Neural progenitor cell (in vitro differentiated cells): ENCODE data around the gene PRKCH. TPM values are rescaled to one million over a fixed set of nuclear protein-coding genes. Genes with fewer than 3 reads are reported as not detected.

Experiments
- DNase-seq: peaks from one replicate; pipeline ENCODE4 v3.0.0-alpha.2; 2016; ENCODE audit warnings: low spot score
- H2AFZ ChIP-seq: fragments of 200-600 bp; sonication (generic); replicated peaks from 2 replicates; pipeline ENCODE4 v1.6.1; 2016; ENCODE audit warnings: antibody characterized with exemption
- H3F3A ChIP-seq: fragments of 200-600 bp; sonication (generic); 2 replicates; pipeline ENCODE4 v1.6.1; 2016; ENCODE audit warnings: antibody characterized with exemption, low read depth
- H3K27ac ChIP-seq: fragments of 200-600 bp; sonication (generic); 2 replicates; pipeline ENCODE4 v1.5.1; 2016; ENCODE audit warnings: mild to moderate bottlenecking
- H3K27me3 ChIP-seq: fragments of 200-600 bp; sonication (generic); 2 replicates; pipeline ENCODE4 v1.6.1; 2016; ENCODE audit warnings: mild to moderate bottlenecking, moderate library complexity
- H3K36me3 ChIP-seq: fragments of 200-600 bp; sonication (generic); 2 replicates; pipeline ENCODE4 v1.5.1; 2016
- H3K4me1 ChIP-seq: fragments of 200-600 bp; sonication (generic); 2 replicates; pipeline ENCODE4 v1.6.1; 2016; ENCODE audit warnings: mixed run types
- H3K4me2 ChIP-seq: fragments of 200-600 bp; sonication (generic); 2 replicates; pipeline ENCODE4 v1.6.1; 2016
- H3K4me3 ChIP-seq: fragments of 200-600 bp; sonication (generic); 2 replicates; pipeline ENCODE4 v1.5.1; 2016
- H3K79me2 ChIP-seq: fragments of 200-600 bp; sonication (generic); 2 replicates; pipeline ENCODE4 v1.6.1; 2016; ENCODE audit warnings: low read depth
- H3K9ac ChIP-seq: fragments of 200-600 bp; sonication (generic); 2 replicates; pipeline ENCODE4 v1.6.1; 2016
- H3K9me3 ChIP-seq: fragments of 200-600 bp; sonication (generic); 2 replicates; pipeline ENCODE4 v1.5.1; 2016; ENCODE audit warnings: low read depth
- H4K20me1 ChIP-seq: fragments of 200-600 bp; sonication (generic); 2 replicates; pipeline ENCODE4 v1.6.1; 2016; ENCODE audit warnings: low read depth
- H3K27ac Mint-ChIP-seq: 3 replicates; pipeline ENCODE4 v1.8.0; 2021; ENCODE audit warnings: mixed read lengths
- H3K27me3 Mint-ChIP-seq: 2 replicates; pipeline ENCODE4 v1.8.0; 2022; ENCODE audit warnings: low read depth, mild to moderate bottlenecking, inconsistent platforms, moderate library complexity, mixed read lengths; ENCODE audit not compliant: insufficient read depth
- H3K36me3 Mint-ChIP-seq: 3 replicates; pipeline ENCODE4 v1.8.0; 2021; ENCODE audit warnings: mixed read lengths
- H3K4me1 Mint-ChIP-seq: 3 replicates; pipeline ENCODE4 v1.8.0; 2021; ENCODE audit warnings: mixed read lengths
- H3K4me3 Mint-ChIP-seq: 3 replicates; pipeline ENCODE4 v1.8.0; 2021; ENCODE audit warnings: mild to moderate bottlenecking, moderate library complexity, mixed read lengths
- H3K9me3 Mint-ChIP-seq: 3 replicates; pipeline ENCODE4 v1.8.0; 2020; ENCODE audit warnings: mixed read lengths
- EZH2 ChIP-seq: fragments of 200-600 bp; sonication (generic); IDR thresholded peaks from 2 replicates; pipeline ENCODE4 v1.6.1; 2017; ENCODE audit warnings: antibody characterized with exemption, mild to moderate bottlenecking, moderate library complexity
- EZH2phosphoT487 ChIP-seq: fragments of 200-600 bp; sonication (generic); IDR thresholded peaks from 2 replicates; pipeline ENCODE4 v1.6.1; 2017; ENCODE audit warnings: antibody characterized with exemption
- total RNA-seq: library from RNA; depleted of rRNA; stranded (reverse); fragments of >200 nt; gene quantifications from 2 replicates; pipeline ENCODE4 v1.2.3, GENCODE V29; 2015; ENCODE audit warnings: low replicate concordance
- TF ChIP-seq, protein P1 (sequence below): fragments of 200-600 bp; sonication (generic); IDR thresholded peaks from 2 replicates; pipeline ENCODE4 v1.5.1; 2017; ENCODE audit warnings: antibody characterized with exemption, mild to moderate bottlenecking

The PRKCH gene
- total RNA-seq, 1 donor from 2014 or later = 1.3 TPM

DNA sequence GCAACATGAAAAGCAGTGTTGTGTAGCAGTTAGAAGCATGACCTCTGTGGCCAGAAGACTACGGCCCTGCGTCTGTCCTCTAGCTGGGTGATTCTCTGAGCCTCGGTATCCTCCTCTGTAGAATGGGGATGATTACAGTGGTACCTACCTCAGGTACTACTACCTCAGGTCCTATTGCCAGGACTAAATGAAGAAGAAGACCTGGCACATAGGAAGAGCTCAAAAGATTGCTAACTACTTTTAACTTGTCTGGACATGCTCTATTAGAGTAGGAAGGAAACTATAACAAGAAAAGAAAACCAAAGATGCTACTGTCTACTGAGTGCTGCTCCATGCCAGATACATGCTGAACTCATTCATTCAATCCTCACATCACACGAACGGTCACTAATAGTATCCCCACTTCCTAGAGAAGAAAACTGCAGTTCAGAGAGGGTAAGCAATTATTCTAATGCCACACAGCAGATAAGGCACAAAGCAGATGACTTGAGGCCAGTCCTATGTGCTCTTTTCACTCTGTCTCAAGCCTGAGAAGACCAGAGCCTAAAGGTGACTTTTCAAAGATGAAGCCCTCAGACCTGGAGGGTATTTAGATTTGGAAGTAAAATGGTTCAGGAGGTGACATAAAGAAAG is 265.8 kb downstream of the PRKCH start:
- Histone ChIP-seq H2AFZ (no peak overlapping the region), H3K4me2 (no peak overlapping the region), H3K9ac (no peak overlapping the region), H3K79me2 (no peaks in the 10 kb centered on the region), H3F3A (peaks cover 12% of the 10 kb centered on the region), H4K20me1 (no peaks in the 10 kb centered on the region), H3K36me3 (no peaks in the 10 kb centered on the region), H3K27ac (no peak overlapping the region), H3K4me1 (peaks cover 21% of the 10 kb centered on the region), H3K4me3 (no peak overlapping the region), H3K9me3 (no peaks in the 10 kb centered on the region), H3K27me3 (no peaks in the 10 kb centered on the region)
- Mint-ChIP-seq H3K36me3 (no peaks in the 10 kb centered on the region), H3K4me3 (no peak overlapping the region), H3K9me3 (peaks cover under 1% of the 10 kb centered on the region), H3K27me3 (peaks cover 9% of the 10 kb centered on the region), H3K27ac (no peak overlapping the region), H3K4me1 (peaks cover 25% of the 10 kb centered on the region)
- TF ChIP-seq, protein P1, sequence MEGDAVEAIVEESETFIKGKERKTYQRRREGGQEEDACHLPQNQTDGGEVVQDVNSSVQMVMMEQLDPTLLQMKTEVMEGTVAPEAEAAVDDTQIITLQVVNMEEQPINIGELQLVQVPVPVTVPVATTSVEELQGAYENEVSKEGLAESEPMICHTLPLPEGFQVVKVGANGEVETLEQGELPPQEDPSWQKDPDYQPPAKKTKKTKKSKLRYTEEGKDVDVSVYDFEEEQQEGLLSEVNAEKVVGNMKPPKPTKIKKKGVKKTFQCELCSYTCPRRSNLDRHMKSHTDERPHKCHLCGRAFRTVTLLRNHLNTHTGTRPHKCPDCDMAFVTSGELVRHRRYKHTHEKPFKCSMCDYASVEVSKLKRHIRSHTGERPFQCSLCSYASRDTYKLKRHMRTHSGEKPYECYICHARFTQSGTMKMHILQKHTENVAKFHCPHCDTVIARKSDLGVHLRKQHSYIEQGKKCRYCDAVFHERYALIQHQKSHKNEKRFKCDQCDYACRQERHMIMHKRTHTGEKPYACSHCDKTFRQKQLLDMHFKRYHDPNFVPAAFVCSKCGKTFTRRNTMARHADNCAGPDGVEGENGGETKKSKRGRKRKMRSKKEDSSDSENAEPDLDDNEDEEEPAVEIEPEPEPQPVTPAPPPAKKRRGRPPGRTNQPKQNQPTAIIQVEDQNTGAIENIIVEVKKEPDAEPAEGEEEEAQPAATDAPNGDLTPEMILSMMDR = no peak
- TF ChIP-seq EZH2phosphoT487 = no peak
- TF ChIP-seq EZH2 = no peak
- DNase-seq = no peak

DNA sequence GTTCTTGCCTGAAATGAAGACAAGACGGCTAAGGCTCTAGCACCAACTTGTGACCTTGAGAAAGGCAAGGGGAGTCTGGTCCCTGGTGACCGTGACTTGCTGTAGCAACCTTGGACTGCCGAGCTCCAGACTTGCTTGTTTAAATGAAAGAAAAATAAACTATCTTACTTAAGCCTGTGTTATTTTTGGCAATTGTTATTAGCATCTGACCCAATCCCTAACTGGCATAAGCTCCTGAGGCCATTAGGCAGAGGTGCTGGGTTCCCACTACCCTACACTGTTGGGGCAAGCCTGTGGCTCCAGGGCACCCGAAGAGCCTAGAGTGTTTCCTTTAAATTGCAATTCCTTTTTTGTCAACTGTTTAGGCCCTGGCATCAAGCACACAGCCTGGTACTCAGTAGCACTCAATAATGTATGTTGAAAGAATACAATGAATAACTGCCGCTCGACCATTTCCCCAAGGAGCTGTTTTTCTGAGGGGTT is 267.1 kb downstream of the PRKCH start:
- TF ChIP-seq, protein P1 = no peak
- TF ChIP-seq EZH2phosphoT487 = no peak
- no peak for TF ChIP-seq EZH2
- peaks cover 5% of the 10 kb centered on the region for H3K9me3 Mint-ChIP-seq
- Histone ChIP-seq H3K27me3 (no peaks in the 10 kb centered on the region), H3K9ac (no peak overlapping the region), H3K4me1 (peaks cover 21% of the 10 kb centered on the region), H3K4me3 (no peak overlapping the region), H3K9me3 (no peaks in the 10 kb centered on the region), H3F3A (peaks cover 12% of the 10 kb centered on the region), H2AFZ (no peak overlapping the region), H3K79me2 (no peaks in the 10 kb centered on the region), H3K27ac (no peak overlapping the region), H4K20me1 (no peaks in the 10 kb centered on the region), H3K36me3 (no peaks in the 10 kb centered on the region), H3K4me2 (no peak overlapping the region)
- no peak overlapping the region for H3K27ac Mint-ChIP-seq
- no peaks in the 10 kb centered on the region for H3K36me3 Mint-ChIP-seq
- H3K27me3 Mint-ChIP-seq = peaks cover 12% of the 10 kb centered on the region
- no peak for DNase-seq
- H3K4me1 Mint-ChIP-seq = peaks cover 25% of the 10 kb centered on the region
- no peak overlapping the region for H3K4me3 Mint-ChIP-seq

DNA sequence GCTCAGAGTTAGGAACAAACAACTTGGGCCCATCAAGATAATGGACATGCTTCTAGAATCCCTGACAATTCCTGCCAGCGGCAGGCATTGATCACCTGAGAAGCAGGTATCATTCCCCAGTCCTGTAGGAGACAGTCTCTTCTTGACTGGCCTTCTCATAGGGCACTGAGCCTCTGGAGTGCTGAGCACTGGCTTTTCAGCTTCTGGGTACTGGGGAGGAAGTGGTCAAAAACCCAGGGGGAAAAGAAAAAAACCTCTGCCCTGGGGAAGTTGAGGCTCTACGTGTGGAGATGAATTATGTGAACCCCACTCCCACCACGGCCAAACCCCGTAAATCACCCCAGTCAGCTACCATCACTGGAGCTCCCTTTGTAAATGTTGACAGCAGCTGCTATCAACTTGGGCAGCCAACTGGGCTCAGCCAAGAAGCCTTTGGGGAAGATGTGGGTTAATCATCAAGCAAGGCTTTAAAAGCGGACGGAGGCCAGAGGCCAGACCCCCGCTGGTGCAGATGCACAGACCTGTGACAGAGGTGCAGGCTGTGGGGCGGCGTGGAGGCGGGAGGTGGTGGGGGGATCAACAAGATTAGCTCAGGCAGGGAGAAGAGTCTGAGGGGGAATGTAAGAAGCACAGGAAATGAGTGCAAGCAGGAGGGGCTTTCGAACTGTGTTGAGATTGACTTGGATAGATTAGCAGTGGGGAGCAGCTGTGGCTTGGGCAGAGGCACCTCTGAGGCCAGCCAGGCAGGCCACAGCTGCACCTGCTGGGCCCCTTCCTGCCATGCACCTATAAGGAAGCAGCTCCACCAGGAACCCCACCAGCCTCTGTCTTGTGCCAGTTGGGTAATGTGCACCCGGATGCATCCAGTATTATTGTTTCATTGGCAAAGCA is 268.6 kb downstream of the PRKCH start:
- H3F3A ChIP-seq = peaks cover 12% of the 10 kb centered on the region
- Mint-ChIP-seq H3K27ac (no peak overlapping the region), H3K4me1 (peaks cover 25% of the 10 kb centered on the region), H3K4me3 (no peak overlapping the region), H3K27me3 (peaks cover 12% of the 10 kb centered on the region), H3K9me3 (peaks cover 5% of the 10 kb centered on the region), H3K36me3 (no peaks in the 10 kb centered on the region)
- no peaks in the 10 kb centered on the region for H3K79me2 ChIP-seq
- H3K27me3 ChIP-seq = no peaks in the 10 kb centered on the region
- no peaks in the 10 kb centered on the region for H3K36me3 ChIP-seq
- peak overlapping the region; percentile 8 for H3K27ac ChIP-seq
- TF ChIP-seq EZH2 = no peak
- no peak for TF ChIP-seq EZH2phosphoT487
- TF ChIP-seq, protein P1 = no peak
- H3K4me2 ChIP-seq = peak overlapping the region; percentile 8
- no peak overlapping the region for H3K9ac ChIP-seq
- no peak overlapping the region for H2AFZ ChIP-seq
- no peaks in the 10 kb centered on the region for H4K20me1 ChIP-seq
- H3K9me3 ChIP-seq = no peaks in the 10 kb centered on the region
- DNase-seq = peak; percentile 65
- H3K4me3 ChIP-seq = no peak overlapping the region
- H3K4me1 ChIP-seq = peaks cover 21% of the 10 kb centered on the region
